Measurements from ENCODE around the gene MICALL2.

Gene MICALL2

GRCh38 chr7:1419310-1419634, 40.0 kb downstream of the MICALL2 start:
- Histone ChIP-seq H3K27me3 (ENCODE audit: control insufficient read depth, low read length) (peaks cover 28% of the 10 kb centered on the region), H3K27ac (ENCODE audit: low read depth, low read length) (no peak overlapping the region), H4K20me1 (ENCODE audit: control insufficient read depth, insufficient read depth, low read depth, low read length) (no peaks in the 10 kb centered on the region), H3K4me3 (ENCODE audit: low read length) (no peak overlapping the region), H3K36me3 (ENCODE audit: control insufficient read depth, low read length) (no peaks in the 10 kb centered on the region), H3K9me3 (ENCODE audit: control insufficient read depth, insufficient read depth, low read length) (no peaks in the 10 kb centered on the region), H3K9me2 (replicated peaks; ENCODE audit: control insufficient read depth, low read length) (no peaks in the 10 kb centered on the region), H3K79me2 (ENCODE audit: control insufficient read depth, low read length) (no peaks in the 10 kb centered on the region), H3K4me2 (ENCODE audit: low read length) (no peak overlapping the region), H3F3A (ENCODE audit: control insufficient read depth, insufficient read depth) (no peaks in the 10 kb centered on the region), H3K4me1 (ENCODE audit: control insufficient read depth, low read length) (no peaks in the 10 kb centered on the region; the same call in 1 of the 2 replicates)
- TF ChIP-seq EZH2phosphoT487 (IDR thresholded peaks at IDR 0.05; ENCODE audit: borderline replicate concordance, low read length) = no peak
- TF ChIP-seq CTCF (IDR thresholded peaks at IDR 0.05; ENCODE audit: low read depth, low read length, poor library complexity, severe bottlenecking) = no peak

- Histone ChIP-seq H3K9me3 (ENCODE audit: control insufficient read depth, insufficient read depth, low read length) (no peaks in the 10 kb centered on the region), H3K27me3 (ENCODE audit: control insufficient read depth, low read length) (peaks cover 24% of the 10 kb centered on the region), H4K20me1 (ENCODE audit: control insufficient read depth, insufficient read depth, low read depth, low read length) (no peaks in the 10 kb centered on the region), H3K4me3 (ENCODE audit: low read length) (no peak overlapping the region), H3F3A (ENCODE audit: control insufficient read depth, insufficient read depth) (no peaks in the 10 kb centered on the region), H3K9me2 (replicated peaks; ENCODE audit: control insufficient read depth, low read length) (no peaks in the 10 kb centered on the region), H3K79me2 (ENCODE audit: control insufficient read depth, low read length) (no peaks in the 10 kb centered on the region), H3K36me3 (ENCODE audit: control insufficient read depth, low read length) (no peaks in the 10 kb centered on the region), H3K4me2 (ENCODE audit: low read length) (no peak overlapping the region), H3K4me1 (ENCODE audit: control insufficient read depth, low read length) (no peaks in the 10 kb centered on the region; the same call in 1 of the 2 replicates), H3K27ac (ENCODE audit: low read depth, low read length) (no peak overlapping the region)
- TF ChIP-seq CTCF (IDR thresholded peaks at IDR 0.05; ENCODE audit: low read depth, low read length, poor library complexity, severe bottlenecking) = no peak
- no peak for TF ChIP-seq EZH2phosphoT487 (IDR thresholded peaks at IDR 0.05; ENCODE audit: borderline replicate concordance, low read length)
These were observed 40.6 kb downstream of the MICALL2 start for GRCh38 chr7:1418505-1419309.

DNA sequence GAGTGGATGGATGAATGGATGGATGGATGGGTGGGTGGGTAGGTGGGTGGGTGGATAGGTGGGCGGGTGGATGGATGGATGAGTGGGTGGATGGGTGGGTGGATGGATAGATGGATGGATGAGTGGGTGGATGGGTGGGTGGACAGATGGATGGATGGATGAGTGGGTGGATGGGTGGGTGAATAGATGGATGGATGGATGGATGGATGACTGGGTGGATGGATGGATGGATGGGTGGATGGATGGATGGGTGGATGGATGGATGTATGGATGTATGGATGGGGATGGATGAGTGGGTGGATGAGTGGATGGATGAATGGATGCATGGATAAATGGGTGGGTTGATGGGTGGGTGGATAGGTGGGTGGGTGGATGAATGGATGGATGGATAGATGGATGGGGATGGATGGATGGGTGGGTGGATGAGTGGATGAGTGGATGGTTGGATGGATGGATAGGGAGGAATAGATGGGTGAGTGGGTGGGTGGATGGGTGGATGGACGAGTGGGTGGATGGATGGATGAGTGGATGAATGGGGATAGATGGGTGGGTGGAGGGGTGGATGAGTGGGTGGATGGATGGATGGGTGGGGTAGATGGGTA, 43.8 kb downstream of the MICALL2 start:
- Histone ChIP-seq H3K36me3 (ENCODE audit: control insufficient read depth, low read length) (no peaks in the 10 kb centered on the region), H3K27ac (ENCODE audit: low read depth, low read length) (no peak overlapping the region), H3K9me3 (ENCODE audit: control insufficient read depth, insufficient read depth, low read length) (no peaks in the 10 kb centered on the region), H3K4me3 (ENCODE audit: low read length) (no peak overlapping the region), H3F3A (ENCODE audit: control insufficient read depth, insufficient read depth) (no peaks in the 10 kb centered on the region), H3K4me1 (ENCODE audit: control insufficient read depth, low read length) (peaks cover 4% of the 10 kb centered on the region), H3K79me2 (ENCODE audit: control insufficient read depth, low read length) (no peaks in the 10 kb centered on the region), H4K20me1 (ENCODE audit: control insufficient read depth, insufficient read depth, low read depth, low read length) (no peaks in the 10 kb centered on the region), H3K4me2 (ENCODE audit: low read length) (no peak overlapping the region), H3K27me3 (ENCODE audit: control insufficient read depth, low read length) (peaks cover 12% of the 10 kb centered on the region), H3K9me2 (replicated peaks; ENCODE audit: control insufficient read depth, low read length) (no peaks in the 10 kb centered on the region)
- TF ChIP-seq CTCF (IDR thresholded peaks at IDR 0.05; ENCODE audit: low read depth, low read length, poor library complexity, severe bottlenecking) (no peak), EZH2phosphoT487 (IDR thresholded peaks at IDR 0.05; ENCODE audit: borderline replicate concordance, low read length) (no peak)
